HG03066 (cell line): Measurements from ENCODE around the gene TIPIN.
A peak's percentile ranks its signal among the peaks of the same experiment; 100 is the strongest.
"Not testable (repeated sequence)": the region's sequence is repeated elsewhere in the genome, so short reads cannot be mapped to it uniquely, and the experiment has no call there.

Experiments
- ATAC-seq: cut with Tn5 transposase; IDR thresholded peaks from one replicate; pipeline ENCODE4 v1.9.1; 2021; ENCODE audit warnings: low read depth; ENCODE audit not compliant: unreplicated experiment

The TIPIN gene

DNA sequence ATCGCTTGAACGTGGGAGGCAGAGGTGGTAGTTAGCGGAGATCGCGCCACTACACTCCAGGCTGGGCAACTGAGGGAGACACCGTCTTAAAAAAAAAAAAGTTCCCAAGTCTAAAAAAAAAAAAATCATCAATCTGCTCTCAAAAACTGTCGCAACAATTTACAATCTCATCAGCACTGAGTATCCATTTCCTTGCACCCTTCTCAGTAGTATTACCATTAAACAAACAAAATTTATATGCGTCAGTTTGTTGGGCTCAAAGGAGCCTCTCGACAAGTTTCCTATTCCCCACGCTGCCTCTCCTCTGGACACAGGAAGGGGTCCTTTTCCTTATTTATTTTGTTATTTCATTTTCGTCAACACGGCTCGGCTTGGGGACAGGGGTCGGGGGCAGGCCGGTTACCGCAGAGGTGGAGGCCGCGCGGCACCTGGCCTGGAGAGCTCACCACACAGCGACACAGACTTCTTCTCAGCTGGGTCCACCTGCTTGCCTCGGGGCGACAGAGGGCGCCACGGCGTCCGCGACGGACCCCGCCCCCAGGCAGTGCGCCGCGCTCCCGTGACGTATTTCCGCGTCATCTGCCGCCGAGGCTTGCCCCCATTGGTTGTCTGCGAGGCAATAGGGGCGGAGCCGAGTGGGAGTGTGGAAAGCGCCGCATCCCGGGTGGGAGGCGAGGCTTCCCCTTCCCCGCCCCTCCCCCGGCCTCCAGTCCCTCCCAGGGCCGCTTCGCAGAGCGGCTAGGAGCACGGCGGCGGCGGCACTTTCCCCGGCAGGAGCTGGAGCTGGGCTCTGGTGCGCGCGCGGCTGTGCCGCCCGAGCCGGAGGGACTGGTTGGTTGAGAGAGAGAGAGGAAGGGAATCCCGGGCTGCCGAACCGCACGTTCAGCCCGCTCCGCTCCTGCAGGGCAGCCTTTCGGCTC is 30.0 kb upstream of the TIPIN start, which contains the start of gene MAP2K1:
Gene MAP2K1, plus strand, starts transcription at position 709 of the 920 bp plus-strand sequence. CDS start 436 bp downstream, outside the sequence.
- ATAC-seq, result peak; percentile 61

DNA sequence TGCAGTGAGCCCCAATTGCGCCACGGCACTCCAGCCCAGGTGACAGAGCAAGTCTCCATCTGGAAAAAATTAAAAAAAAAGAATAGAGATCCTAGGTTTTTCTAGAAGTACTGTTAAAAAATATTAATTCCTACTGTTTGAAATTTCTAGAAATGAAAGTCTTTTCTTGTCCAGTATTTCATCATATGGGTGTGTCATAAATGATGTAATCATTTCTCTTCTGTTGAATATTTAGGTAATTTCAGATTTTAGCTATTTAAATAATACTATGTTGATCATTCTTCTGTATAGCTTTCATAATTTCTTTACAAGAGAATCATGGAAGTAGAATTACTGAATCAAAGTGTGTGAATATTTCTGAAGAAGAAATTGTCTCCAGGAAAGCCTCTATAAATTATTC is 24.9 kb upstream of the TIPIN start:
- ATAC-seq, result not testable (repeated sequence)

- ATAC-seq, result no peak
These were observed 22.4 kb upstream of the TIPIN start for GRCh38 chr15:66378814-66379430.

GRCh38 chr15:66374179-66374578 is 17.7 kb upstream of the TIPIN start:
- no peak for ATAC-seq

- no peak for ATAC-seq
These were observed 13.5 kb upstream of the TIPIN start for GRCh38 chr15:66369773-66370651.

DNA sequence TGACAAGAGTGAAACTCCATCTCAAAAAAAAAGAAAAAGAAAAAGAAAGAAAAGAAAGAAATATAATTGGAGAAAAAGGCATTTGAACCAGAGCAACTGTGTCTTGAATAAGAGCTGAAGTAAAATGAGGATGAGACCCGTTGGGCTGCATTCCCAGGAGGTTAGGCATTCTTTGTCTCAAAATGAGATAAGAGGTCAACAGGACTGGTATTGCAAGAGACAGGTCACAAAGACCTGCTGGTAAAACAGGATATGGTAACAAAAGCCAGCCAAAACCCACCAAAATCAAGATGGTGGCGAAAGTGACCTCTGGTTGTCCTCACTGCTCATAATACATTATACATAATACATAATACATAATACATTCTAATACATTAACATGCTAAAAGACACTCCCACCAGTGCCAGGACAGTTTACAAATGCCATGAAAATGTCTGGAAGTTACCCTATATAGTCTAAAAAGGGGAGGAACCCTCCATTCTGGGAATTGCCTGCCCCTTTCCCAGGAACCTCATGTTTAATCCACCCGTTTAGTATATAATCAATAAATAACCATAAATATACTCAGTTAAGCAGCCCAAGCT is 8.6 kb upstream of the TIPIN start:
- ATAC-seq, result no peak

DNA sequence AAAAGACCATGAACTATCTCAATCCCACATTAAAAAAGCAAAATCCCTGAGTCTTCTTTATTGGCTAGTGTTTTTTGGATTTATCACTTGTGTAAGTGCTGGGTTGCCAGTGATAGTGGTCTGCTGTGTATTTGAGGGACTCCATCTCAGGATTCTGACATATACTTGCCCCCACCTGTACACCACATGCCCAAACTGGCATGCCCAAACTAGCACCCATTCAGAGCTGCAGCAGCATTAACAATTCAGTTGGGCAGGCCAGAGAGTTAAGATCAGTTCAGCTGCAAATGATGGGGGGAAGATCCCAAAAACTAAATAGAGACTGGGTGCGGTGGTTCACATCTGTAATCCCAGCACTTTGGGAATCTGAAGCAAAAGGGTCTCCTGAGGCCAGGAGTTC is 6.3 kb upstream of the TIPIN start:
- no peak for ATAC-seq

- ATAC-seq, result not testable (repeated sequence)
These were observed 5.4 kb upstream of the TIPIN start for GRCh38 chr15:66361745-66362460.

DNA sequence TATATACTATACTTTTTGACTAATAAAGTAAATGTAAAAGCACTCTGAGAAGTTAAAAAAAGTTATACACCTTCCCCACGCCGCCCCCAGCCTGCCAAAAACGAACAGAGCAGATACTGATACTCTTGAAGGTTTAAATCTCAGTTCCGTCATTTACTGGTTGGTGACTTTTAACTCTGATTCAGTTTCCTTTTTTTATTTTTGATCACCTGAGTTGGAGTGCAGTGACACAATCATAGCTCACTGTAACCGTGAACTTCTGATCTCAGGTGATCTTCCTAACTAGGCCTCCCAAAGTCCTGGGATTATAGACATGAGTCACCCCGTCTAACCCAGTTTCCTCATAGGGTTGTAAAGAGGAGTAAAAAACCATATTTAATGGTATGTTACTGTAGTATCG is 3.3 kb upstream of the TIPIN start:
- ATAC-seq, result no peak

- no peak for ATAC-seq
These were observed 467 bp downstream of the TIPIN start for GRCh38 chr15:66356077-66356358.

DNA sequence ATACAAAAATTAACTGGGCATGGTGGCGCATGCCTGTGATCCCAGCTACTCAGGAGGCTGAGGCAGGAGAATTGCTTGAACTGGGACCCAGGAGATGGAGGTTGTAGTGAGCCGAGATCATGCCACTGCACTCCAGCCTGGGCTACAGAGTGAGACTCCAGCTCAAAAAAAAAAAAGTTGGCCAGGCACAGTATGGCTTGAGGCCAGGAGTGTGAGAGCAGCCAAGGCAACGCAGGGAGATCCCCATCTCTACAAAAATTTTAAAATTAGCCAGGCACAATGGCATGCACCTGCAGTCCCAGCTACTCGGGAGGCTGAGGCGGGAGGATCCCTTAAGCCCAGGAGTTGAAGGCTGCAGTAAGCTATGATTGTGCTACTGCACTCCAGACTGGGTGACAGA is 8.0 kb downstream of the TIPIN start:
- not testable (repeated sequence) for ATAC-seq

DNA sequence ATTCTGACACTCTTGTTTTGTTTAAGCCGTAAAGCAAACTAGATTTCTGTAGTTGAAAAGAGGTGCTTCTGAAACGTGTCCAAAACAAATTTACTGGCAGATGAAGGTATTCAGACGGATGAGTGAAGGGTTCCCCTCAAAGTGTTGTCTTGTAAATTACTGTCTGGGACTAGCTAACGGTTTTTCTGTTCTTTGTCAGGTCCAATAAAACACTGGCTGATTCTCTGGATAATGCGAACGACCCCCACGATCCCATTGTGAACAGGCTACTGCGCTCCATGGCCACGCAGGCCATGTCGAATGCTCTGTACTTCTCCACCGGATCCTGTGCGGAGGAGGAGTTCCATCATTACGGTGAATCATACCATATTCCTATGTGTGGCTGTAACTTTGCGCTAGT is 27.7 kb downstream of the TIPIN start:
- no peak for ATAC-seq

GRCh38 chr15:66327736-66328135 is 28.7 kb downstream of the TIPIN start:
- no peak for ATAC-seq

- no peak for ATAC-seq
These were observed 30.4 kb downstream of the TIPIN start for GRCh38 chr15:66326051-66326450.

DNA sequence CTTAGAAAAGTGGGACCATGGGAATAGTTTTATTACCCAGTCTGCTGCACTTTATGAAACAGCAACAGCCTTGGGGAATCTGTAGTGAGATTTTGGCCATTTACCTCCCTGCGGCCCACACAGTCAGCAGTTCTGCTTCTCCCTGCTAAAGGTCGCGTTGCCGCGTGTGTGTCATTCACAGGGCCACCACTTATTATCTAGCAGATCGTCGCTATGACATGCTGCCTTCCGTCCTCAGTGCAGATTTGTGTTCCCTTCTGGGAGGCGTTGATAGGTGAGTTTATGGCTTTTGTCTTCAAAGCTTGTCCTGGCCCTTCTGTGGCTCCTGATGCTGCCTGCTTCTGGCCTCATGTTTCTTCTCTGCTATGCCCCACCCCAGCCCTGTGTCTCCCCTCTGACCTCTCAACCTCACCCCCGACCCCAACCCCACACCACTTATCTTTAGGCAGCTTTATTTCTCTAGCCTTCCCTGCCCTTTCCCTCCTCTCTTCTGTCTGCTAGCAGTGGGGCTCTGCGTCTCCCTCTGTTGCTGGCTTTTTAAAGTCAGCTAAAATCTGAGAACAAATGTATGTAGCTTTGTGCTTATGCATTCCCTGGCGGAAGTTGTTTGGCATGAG is 33.1 kb downstream of the TIPIN start:
- no peak for ATAC-seq

DNA sequence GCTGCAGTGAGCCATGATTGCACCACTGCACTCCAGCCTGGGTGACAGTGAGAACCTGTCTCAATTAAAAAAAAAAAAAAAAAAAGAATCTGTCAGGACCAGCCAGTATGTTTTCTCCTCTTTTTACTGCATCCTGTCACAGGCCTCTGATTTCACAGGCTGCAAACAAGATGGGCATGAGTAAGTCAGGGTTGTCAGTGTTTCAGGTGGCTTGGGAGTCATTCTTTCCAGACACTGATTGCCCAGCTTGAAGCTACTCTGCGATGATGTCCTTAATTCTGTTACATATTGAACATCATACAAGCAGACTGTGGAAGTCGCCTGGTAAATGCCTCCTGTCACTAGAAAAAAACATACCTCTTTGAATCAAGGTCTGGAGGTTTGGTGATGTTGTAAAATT is 44.3 kb downstream of the TIPIN start:
- no peak for ATAC-seq

DNA sequence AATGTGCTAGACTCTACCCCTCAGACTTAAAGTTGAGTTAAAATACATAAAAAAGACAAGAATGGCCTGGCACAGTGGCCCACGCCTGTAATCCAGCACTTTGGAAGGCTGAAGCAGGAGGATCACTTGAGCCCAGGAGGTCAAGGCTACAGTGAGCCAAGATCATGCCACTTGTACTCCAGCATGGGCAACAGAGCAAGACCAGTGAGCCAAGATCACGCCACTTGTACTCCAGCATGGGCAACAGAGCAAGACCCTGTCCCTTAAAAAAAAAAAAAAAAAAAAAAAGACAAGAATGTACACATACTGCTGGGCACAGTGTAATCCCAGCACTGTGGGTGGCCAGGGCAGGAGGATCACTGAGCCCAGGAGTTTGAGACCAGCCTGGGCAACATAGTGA is 45.7 kb downstream of the TIPIN start:
- ATAC-seq, result no peak

DNA sequence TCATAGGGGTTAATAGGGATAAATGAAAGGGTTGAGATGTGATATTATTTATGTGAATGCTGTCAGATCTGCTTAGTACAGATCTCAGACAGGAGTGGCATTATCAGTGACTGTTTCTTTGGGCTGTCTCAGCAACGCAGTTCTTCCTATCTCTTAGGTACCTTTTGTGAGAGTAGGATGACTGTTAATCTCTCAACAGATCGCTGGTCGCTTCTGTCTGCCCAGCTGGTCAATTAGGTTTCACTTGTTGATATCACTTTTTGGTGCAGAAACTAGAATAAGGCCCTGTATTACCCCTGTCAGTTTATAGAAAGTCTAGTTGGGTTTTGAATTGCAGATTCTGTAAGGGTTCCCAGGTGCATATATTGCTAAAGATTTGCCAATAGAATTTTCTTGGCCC is 46.7 kb downstream of the TIPIN start:
- no peak for ATAC-seq

GRCh38 chr15:66308531-66308930 is 48.0 kb downstream of the TIPIN start:
- no peak for ATAC-seq

DNA sequence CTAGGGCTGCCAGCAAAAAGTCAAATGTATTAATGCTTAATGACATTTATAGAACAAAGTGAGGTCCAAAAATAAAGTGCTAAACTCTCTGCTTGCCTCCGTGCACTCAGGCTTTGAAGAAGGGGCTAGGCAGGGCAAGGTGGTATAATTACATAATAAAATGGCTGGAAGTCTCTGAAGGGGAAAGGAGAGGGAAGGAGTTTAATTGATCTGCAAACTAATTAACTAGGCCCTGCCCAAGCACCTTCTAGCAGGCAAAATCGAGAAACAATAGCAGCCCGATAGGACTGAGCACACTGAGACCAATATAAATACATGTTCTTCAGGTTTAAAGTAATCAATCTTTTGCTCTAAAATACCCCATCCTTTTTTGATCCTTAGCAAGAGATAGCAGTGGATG is 50.1 kb downstream of the TIPIN start:
- no peak for ATAC-seq
